Transverse colon (tissue), 4 donors: ENCODE data around the gene SMAD3.

Experiments
- EP300 ChIP-seq: sonication (generic); formaldehyde crosslinking; IDR thresholded peaks from one replicate; pipeline ENCODE4 v1.6.1; 2017; ENCODE audit warnings: antibody characterized with exemption, low read depth
- POLR2A ChIP-seq: fragments of 450-650 bp; IDR thresholded peaks from one replicate; pipeline ENCODE4 v1.6.1; 2016; ENCODE audit warnings: antibody characterized with exemption, mild to moderate bottlenecking, moderate library complexity
- POLR2AphosphoS5 ChIP-seq, 3 donors: sonication (generic); formaldehyde crosslinking; IDR thresholded peaks; one replicate each; pipeline ENCODE4 v1.6.1; 2016; ENCODE audit warnings: antibody characterized with exemption in 3 of 3
- TF ChIP-seq, protein P1 (sequence below), 5 experiments: fragments of 200-600 bp in 3 of 5; fragments of 450-650 bp in 2 of 5; sonication (generic) in 3 of 5; IDR thresholded peaks; 1 replicate in 2 of 5; 2 replicates in 3 of 5; pipeline ENCODE4 v1.5.1; 2016 to 2017; ENCODE audit warnings: antibody characterized with exemption in 5 of 5, inconsistent platforms in 3 of 5, mild to moderate bottlenecking in 2 of 5, moderate library complexity in 1 of 5

- TF ChIP-seq, protein P1, sequence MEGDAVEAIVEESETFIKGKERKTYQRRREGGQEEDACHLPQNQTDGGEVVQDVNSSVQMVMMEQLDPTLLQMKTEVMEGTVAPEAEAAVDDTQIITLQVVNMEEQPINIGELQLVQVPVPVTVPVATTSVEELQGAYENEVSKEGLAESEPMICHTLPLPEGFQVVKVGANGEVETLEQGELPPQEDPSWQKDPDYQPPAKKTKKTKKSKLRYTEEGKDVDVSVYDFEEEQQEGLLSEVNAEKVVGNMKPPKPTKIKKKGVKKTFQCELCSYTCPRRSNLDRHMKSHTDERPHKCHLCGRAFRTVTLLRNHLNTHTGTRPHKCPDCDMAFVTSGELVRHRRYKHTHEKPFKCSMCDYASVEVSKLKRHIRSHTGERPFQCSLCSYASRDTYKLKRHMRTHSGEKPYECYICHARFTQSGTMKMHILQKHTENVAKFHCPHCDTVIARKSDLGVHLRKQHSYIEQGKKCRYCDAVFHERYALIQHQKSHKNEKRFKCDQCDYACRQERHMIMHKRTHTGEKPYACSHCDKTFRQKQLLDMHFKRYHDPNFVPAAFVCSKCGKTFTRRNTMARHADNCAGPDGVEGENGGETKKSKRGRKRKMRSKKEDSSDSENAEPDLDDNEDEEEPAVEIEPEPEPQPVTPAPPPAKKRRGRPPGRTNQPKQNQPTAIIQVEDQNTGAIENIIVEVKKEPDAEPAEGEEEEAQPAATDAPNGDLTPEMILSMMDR (IDR thresholded peaks at IDR 0.05) = no peak
- TF ChIP-seq EP300 (no peak), POLR2AphosphoS5 (IDR thresholded peaks at IDR 0.05) (no peak), POLR2A (no peak)
These were observed 79.9 kb downstream of the SMAD3 start for GRCh38 chr15:67145312-67145610.
